Hematopoietic multipotent progenitor cell treated with erythropoietin and hydrocortisone succinate and interleukin-3 and kit ligand, for 17 days (in vitro differentiated cells): Measurements from ENCODE around the gene CEP131.

ENCODE experiments used
- DNase-seq: peaks from one replicate; pipeline ENCODE4 v3.0.0-alpha.2; 2015; ENCODE audit warnings: low spot score

CEP131 gene

DNA sequence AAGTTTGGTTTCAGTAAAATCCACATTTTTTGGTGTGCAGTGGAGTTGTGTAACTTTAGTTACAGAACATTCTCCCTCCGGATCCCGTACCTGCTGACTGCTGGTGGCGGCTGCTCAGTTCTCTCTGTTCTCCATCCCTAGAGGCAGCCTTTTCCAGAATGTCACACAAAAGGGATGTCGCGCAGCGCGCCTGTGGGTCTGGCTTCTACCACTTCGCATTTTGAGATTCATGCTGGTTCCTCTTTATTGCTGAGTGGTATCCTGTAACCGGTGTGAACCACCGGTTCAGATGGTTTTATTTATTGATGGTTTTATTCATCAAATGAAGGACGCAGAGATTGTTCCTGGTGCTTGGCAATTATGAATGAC is 981 bp upstream of the CEP131 start:
- DNase-seq, result no peak

- DNase-seq, result no peak
Measured at GRCh38 chr17:81222620-81222905, 202 bp downstream of the CEP131 start.

DNA sequence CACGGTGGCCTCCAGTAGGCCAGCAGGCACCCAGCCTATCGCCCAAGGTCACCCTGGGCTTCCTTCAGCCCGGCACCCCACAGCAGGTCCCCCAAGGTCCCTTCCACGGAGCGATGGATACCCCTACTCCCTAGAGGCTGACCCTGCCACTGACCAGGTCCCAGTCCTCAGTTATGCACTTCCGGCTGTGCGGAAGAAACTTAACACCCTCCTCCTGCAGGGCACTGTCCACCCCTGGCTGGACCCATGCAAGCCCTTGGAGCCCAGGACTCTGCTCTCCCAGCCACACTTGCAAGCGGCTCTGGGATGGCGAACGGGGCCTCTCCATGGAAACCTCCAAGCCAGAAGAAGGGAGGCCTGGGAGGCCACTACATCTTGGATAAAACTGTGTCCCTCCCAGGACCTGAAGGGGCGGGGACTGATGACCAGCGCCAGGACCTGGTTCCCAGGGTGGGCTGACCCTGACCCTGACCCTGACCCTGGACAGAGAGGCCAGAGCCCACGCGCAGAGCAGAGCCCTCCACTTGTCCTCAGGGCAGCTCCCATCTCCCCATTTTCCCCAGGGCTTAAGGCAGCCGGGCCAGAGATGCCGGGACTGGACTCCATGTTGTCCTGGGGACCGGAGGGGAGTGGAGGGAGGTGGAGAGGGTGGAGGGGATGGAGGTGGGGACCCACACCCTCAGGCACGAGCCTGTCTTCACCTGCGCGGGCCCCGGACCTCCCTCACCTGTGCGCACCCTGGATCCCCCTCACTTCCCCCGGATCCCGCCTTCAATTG is 734 bp downstream of the CEP131 start:
- no peak for DNase-seq

DNA sequence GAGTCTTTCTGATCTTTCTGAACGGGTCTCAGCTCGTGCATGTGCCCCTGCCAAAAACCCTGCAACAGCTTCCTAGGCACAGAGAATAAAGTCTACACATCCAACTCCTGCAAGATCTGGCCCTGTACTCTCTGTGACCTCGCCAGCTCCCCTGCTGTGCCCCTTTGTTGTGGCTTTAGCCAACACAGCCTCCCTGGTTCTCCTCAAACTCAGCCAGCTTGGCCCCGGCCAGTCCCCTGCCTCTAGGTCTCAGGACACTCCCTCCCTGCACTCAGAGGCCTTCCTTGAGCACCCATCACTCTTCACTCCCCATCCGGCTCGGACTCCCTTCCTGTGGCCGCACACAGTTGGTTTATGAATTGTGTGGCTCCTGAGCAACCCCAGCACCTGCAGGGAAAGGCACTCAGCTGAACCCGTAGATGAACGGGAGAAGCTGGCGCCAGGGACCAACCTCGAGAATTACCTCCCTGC is 1.4 kb downstream of the CEP131 start:
- DNase-seq, result no peak

- no peak for DNase-seq
Measured at GRCh38 chr17:81219476-81220180, 3.1 kb downstream of the CEP131 start.

GRCh38 chr17:81218991-81219390 is 3.8 kb downstream of the CEP131 start:
- no peak for DNase-seq

DNA sequence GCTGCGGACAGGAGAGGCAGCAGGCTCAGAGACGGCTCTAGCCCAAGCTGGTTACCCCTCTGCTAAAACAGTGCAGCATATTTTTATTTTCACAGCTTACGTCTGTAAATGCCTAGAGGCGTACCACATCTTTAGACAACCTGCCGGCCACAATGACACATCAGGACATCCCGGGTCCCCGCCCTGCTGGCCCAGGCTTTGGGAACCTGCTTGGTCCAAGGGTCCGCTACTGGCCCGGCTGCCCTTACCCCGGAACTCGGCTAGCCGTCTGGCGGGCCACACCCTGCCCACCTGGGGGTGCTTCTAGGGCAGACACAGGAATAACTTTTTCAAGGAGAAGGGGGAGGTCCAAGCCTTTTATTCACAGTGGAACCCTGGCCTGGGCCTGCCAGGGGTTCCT is 4.3 kb downstream of the CEP131 start:
- no peak for DNase-seq

GRCh38 chr17:81217491-81217890 is 5.3 kb downstream of the CEP131 start:
- DNase-seq, result no peak

DNA sequence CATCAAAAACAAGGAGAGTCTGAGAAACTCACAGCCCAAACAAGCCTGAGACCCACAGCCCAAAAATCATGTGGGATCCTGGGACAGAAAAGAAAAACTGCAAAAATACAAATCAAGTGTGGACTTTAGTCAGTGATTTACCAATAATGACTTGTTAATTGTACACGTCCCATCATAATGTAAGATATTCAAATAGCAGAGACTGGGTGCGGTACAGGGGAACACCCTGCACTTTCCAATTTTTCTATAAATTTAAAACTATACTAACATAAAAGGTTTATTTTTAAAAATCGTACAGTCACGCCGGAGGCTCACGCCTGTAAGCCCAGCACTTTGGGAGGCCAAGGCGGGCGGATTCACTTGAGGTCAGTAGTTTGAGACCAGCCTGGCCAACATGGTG is 8.8 kb downstream of the CEP131 start:
- no peak for DNase-seq

GRCh38 chr17:81212365-81212764 is 10.4 kb downstream of the CEP131 start:
- DNase-seq, result no peak

- DNase-seq, result no peak
Measured at GRCh38 chr17:81210868-81211267, 11.9 kb downstream of the CEP131 start.

GRCh38 chr17:81210466-81210865 is 12.3 kb downstream of the CEP131 start:
- no peak for DNase-seq

GRCh38 chr17:81209141-81209540 is 13.6 kb downstream of the CEP131 start:
- no peak for DNase-seq

DNA sequence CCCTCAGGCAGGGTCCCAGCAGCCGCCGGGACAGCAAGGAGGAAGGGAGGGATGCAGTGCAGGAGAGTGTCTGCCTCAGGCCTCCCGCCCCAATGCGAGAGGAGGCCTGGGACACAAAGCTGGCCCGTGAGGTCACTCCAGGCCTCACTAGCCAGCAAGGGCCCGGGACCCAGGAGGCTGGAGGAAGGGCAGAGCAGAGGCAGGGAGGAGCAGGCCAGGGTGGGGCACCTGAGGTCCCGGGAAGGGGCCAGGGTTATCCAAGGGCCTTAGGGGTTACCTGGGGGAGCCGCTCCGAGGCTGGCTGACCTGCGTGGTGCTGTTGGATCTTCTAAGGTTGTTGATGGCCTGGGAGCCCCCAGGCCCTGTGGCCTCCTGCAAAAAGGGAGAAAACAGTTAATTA is 14.1 kb downstream of the CEP131 start:
- DNase-seq, result no peak

DNA sequence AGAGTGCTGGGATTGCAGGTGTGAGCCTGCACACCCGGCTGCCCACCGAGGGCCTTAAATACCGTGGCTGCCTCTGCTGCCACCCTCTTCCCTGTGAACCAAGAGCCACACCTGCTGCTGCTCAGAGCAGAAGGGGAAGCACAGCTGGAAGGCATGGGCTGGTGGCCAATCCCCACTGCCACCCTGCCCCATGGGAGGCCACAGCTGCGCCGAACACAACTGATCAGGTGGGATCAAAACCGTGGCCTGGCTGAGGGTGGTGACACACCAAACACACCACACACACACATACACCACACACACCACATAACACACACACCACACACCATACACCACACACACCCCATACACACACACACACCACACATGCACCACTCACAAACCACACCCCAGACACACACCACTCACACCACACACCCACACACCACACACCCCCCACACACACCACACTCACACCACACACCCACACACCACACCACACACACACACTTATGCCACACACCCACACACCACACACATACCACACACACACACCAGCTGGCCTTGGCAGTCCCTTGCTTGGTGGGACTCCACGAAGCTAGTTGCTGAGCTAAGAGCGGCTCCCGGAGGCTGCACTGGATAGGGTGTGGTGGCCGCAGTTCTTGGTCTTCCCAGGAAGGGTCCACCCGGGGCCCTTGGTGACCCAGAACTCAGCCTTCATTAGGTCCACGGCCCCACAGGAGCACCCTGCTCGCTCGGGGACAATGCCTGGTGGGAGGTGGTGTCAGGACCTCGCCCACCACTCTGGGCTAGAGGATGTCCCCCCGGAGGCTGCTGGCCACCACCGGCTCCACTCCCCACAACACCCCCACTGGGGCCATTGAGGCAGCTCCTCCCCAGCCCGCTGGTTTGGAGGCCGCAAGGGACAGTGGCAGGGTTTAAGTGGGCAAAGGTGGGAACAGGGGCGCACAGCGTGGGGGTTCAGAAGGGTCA is 14.9 kb downstream of the CEP131 start:
- DNase-seq, result no peak

DNA sequence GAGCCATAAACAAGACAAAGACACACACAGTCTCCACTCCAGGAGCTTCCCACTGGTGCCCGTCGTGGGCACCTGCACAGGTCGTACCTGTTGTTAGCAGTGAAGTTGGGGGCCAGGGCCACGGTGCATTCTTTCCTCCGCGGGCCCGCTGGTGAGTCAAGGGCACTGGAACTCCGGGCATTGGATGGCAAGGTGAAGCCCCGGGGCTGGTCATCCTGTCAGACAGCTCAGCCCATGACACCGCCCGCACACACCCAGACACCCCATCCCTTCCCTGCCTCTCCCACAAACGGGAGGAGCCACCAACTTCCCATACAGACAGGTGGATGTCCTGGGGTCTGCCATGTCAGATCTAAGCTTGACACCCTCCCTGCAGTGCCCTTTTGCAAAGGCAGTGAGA is 16.1 kb downstream of the CEP131 start:
- DNase-seq, result no peak

DNA sequence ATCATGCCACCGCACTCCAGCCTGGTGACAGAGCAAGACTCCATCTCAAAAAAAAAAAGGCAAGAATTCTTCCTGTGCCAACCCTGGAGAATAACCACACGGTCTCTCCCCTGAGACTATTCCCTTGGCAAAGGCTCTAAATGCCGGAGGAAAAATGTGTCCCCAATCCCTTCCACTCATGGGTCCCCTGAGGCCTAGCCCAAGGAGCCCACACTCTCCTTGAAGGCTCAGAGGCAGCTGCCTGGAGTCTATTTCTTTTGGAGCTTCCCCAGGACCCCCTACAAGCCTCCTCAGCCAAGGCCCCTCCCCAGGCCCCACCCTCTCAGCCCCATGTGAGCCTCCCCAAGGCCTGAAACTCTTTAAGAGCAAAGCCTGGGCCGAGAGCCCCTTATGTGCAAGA is 16.6 kb downstream of the CEP131 start:
- DNase-seq, result no peak

DNA sequence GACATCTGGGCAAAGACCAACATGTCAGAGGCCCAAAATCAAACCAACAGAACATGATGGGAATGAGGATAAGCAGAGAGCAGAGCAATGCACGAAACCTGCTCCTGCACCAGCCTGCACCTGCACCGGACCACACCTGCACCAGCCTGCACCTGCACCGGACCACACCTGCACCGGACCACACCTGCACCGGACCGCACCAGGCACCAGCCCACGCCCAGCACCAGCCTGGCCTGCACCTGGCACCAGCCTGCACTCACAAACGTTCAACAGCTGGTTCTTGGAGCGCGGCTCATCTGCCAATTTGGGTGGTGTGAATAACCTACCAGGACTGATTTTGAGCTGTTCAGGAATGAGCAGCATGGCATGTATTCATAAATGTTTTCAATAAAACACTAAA is 18.2 kb downstream of the CEP131 start:
- no peak for DNase-seq

DNA sequence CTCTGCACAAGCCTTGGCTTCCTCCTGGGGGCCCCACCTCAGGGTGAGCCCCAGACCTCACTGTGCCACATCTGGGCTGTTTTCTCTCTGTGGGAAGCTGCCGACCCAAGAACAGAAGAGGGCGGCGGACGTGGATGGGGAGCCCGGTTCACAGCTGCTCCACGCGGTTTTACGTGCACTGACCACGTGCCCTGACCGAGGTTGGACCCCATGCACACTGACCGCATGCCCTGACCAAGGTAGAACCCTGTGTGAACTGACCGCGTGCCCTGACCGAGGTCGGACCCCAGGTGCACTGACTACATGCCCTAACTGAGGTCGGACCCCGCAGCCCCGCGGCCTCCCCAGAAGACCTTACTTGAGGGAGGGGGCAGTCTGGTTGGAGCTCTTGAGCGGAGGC is 19.6 kb downstream of the CEP131 start:
- no peak for DNase-seq

GRCh38 chr17:81202318-81202717 is 20.4 kb downstream of the CEP131 start:
- DNase-seq, result no peak

DNA sequence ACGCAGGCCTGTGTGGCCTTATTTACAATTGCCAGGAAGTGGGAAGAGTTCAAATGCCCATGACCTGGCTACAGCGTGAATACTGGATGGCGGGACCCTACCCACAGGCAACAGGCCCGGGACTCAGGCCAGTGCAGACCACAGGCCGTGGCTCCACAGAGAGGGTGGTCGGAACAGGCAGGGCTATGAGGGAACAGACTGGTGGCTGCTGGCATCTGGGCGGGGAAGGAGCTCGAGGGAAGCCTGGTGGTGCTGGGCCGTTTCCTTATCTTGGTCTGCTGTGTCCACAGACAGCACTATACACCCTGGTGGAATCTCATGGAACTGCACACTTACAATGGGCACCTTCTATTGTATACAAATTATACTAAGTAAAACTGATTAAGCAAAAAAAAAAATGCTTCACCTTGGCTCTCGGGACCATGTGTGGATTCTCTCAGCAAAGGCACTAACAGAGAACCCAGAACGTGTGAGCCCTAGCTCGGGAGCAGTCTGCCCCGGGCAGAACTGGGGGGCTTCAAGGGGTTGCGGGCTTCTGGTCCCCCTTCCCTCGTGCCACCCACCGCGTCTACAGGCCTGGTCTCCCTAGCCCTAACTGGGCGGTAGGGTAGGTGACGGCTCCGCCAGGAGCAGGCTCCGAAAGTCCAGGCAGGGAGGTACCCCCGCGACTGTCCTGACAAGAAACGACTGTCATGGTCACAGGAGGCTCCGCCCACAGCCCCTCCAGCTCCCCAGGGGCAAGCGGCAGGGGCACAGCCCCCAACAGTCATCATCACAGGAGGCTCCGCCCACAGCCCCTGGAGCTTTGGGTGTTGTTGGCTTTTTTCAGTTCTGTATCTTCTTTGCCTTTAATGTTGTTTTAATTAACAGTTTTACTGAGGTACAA is 21.8 kb downstream of the CEP131 start:
- DNase-seq, result peak; percentile 9

DNA sequence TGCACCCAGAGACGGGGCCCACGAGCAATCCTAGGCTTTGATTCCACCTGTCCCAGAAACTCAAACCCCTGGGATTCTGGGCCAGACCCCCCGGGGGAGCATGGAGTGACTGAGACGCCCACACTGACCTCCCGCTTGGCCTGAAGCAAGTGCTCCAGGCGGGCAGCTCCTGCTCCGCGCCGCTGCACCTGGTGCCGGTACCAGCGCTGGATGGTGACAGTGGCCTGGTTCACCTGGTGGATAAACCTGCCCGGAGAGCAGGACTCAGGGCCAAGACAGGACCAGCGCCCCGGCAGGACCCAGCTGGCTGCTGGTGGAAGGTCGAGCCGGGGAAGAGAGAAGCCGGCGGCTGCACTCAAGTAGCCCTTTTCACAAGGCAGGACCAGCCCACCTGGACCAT is 22.6 kb downstream of the CEP131 start:
- DNase-seq, result no peak
